ENCODE results near the gene GLS2.

Gene GLS2

DNA sequence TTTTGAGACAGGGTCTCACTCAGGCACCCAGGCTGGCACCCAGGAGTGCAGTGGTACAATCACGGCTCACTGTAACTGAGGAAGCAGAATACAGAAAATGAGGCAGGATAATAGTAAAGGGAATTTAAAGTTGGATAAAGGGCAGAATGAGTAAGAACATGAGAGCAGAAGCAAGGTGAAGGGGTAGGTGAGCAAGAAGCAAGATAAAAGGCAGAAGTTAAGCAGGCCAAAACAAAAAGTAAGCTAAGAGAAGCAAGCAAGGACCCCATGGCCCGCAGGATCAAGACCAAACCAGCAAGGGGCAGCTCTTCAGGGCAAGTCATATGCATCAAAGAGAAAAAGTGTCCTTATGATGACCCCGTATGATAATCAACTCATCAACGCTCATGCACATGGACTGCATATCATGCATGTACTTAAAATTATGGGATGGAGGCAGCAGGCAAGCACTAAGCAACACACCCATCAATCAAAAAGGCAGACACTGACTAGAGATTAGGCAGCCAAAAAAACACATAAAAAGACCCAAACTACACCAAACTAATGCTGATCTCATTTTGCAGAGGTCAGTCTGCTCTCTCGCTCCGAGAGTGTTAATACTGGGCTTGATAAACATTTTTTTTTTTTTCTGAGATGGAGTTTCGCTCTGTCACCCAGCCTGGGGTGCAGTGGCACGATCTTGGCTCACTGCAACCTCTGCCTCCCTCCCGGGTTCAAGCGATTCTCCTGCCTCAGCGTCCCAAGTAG, 50.4 kb downstream of the GLS2 start:
- no peak for DNase-seq

GRCh38 chr12:56434828-56435227, 53.1 kb downstream of the GLS2 start:
- DNase-seq: no peak

- no peak for DNase-seq
Observed at GRCh38 chr12:56431850-56432249, 56.1 kb downstream of the GLS2 start.

DNA sequence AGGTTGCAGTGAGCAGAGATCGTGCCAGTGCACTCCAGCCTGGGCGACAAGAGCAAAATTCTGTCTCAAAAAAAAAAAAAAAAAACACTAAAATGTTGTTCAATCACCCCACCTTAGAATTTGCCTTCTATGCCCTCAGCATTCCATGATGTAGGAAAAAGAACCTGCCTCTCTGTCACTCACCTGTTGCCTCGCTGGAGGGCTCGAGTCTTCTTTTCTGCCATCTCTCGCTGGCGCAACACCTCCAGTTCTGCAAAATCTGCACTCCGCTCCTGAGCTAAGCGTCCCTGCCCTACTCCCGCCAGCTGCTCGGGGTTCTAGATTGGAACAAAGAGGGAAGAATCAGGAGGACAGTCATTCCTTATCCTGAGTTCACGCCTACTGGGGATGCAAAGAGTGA, 56.7 kb downstream of the GLS2 start:
- no peak for DNase-seq

DNA sequence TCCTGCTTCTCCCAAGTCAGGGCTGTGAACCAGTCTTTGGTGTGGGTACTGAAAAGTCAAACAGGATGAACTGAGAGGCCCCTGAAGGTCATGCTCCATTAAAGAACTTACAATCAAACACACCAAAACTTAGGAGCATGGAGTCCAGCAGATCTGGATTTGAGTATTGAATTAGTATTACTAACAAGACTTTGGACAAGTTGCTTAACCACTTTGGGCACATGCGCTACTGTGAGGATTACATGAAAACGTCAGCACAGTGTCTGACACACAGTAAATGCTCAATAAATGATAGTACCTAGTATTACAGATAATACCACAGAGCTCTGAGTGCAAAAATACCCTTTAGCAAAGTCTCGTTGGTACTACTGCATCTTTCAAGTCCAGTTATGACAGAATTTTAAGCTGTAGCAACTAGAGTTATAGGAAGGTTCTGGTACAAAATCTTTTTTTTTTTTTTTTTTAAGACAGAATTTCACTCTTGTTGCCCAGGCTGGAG, 62.0 kb downstream of the GLS2 start:
- no peak for DNase-seq

GRCh38 chr12:56425193-56425592, 62.8 kb downstream of the GLS2 start:
- no peak for DNase-seq
